Natural killer cell (primary cell): ENCODE data around the gene MTR. TPM values are rescaled to one million over a fixed set of nuclear protein-coding genes. Genes with fewer than 3 reads are reported as not detected.

ENCODE experiments used
- ATAC-seq, 3 donors: fragments of 150-1000 bp in 2 of 3; fragments of 200-7000 bp in 1 of 3; cut with Tn5 transposase; 1 replicate in 1 of 3; 2 replicates in 2 of 3; pipeline ENCODE4 v1.10.0; 2021; ENCODE audit warnings: mild to moderate bottlenecking in 2 of 3, moderate library complexity in 2 of 3
- DNase-seq, 2 donors: peaks; one replicate each; pipeline versions ENCODE4 v3.0.0 to v3.0.0-alpha.2; 2013 to 2021; ENCODE audit warnings: mixed read lengths in 1 of 2
- H3K27ac ChIP-seq: one replicate; pipeline ENCODE4 v1.5.1; 2013; ENCODE audit warnings: mild to moderate bottlenecking, low read length
- H3K27me3 ChIP-seq: one replicate; pipeline ENCODE4 v1.6.1; 2013; ENCODE audit warnings: low read length; ENCODE audit not compliant: control insufficient read depth, insufficient read depth
- H3K36me3 ChIP-seq: one replicate; pipeline ENCODE4 v1.6.1; 2013; ENCODE audit warnings: low read length; ENCODE audit not compliant: control insufficient read depth, insufficient read depth
- H3K4me1 ChIP-seq: one replicate; pipeline ENCODE4 v1.6.1; 2013; ENCODE audit warnings: low read length; ENCODE audit not compliant: control insufficient read depth, insufficient read depth
- H3K4me3 ChIP-seq: one replicate; pipeline ENCODE4 v1.5.1; 2013; ENCODE audit warnings: low read length
- H3K9me3 ChIP-seq: one replicate; pipeline ENCODE4 v1.6.1; 2013; ENCODE audit warnings: low read length; ENCODE audit not compliant: control insufficient read depth, insufficient read depth
- H3K27ac Mint-ChIP-seq, 2 donors: one replicate each; pipeline ENCODE4 v1.8.0; 2022; ENCODE audit warnings: mild to moderate bottlenecking in 2 of 2, mixed read lengths in 2 of 2, moderate library complexity in 1 of 2
- H3K27me3 Mint-ChIP-seq, 2 donors: one replicate each; pipeline ENCODE4 v1.8.0; 2022; ENCODE audit warnings: low read depth in 2 of 2, mixed read lengths in 2 of 2
- H3K36me3 Mint-ChIP-seq: one replicate; pipeline ENCODE4 v1.8.0; 2022; ENCODE audit warnings: mixed read lengths
- H3K4me1 Mint-ChIP-seq, 2 donors: one replicate each; pipeline ENCODE4 v1.8.0; 2022; ENCODE audit warnings: mixed read lengths in 2 of 2
- H3K4me3 Mint-ChIP-seq: one replicate; pipeline ENCODE4 v1.8.0; 2022; ENCODE audit warnings: mild to moderate bottlenecking, moderate library complexity, mixed read lengths
- H3K9me3 Mint-ChIP-seq, 2 donors: one replicate each; pipeline ENCODE4 v1.8.0; 2022; ENCODE audit warnings: mixed read lengths in 2 of 2
- WGBS: methylation state at CpG from one replicate; pipeline ENCODE4 v1.1.7; 2013; ENCODE audit warnings: missing lambda C conversion rate; ENCODE audit not compliant: insufficient coverage; 5-methylcytosine and 5-hydroxymethylcytosine counted together
- intact Hi-C: fragments of 100-400 bp; cut with micrococcal nuclease; formaldehyde crosslinking; loops from one replicate; pipeline ENCODE4 v1.14.2; 2022
- total RNA-seq, 4 donors: library from RNA; stranded (reverse); fragments of 120-200 nt in 1 of 4; gene quantifications; one replicate each; pipeline versions ENCODE4 v1.2.3 to v1.2.4, GENCODE V29; 2013 to 2022
- TF ChIP-seq, protein P1 (sequence below): fragments of 200-600 bp; IDR thresholded peaks from one replicate; pipeline ENCODE4 v1.8.0; 2022; ENCODE audit warnings: antibody characterized with exemption

MTR gene
- total RNA-seq, 3 donors from 2014 or later (not counting 1 experiment from before 2014, with no cell fraction given): 28.4 to 41.1 (median 38.4) TPM

DNA sequence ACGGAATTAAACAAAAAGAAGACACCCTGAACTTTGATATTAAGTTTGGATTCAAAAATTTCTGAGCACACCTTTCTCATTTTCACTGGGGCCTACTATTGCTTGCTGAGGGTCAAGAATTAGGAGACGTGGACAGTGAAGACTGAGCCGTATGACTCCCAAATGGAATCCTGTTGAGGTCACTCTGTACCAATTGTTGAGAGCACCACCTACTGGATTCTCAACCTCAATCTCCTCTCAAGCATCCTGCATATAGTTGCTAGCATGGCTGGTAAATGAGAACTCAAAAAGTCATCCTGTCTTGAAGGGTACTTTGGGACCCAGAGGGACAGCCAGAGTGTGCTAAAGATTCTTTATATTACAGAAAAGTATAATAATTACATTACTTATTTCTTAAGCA lies 20.2 kb upstream of the MTR start:
- H3K27me3 ChIP-seq: no peaks in the 10 kb centered on the region
- H3K4me1 ChIP-seq: no peaks in the 10 kb centered on the region
- Mint-ChIP-seq H3K27ac (no peak overlapping the region), H3K36me3 (peaks cover 11% of the 10 kb centered on the region), H3K9me3 (peaks cover 4% of the 10 kb centered on the region in 2 donors), H3K4me3 (no peak overlapping the region), H3K27me3 (peaks cover 30 to 46% of the 10 kb centered on the region in 2 donors), H3K4me1 (no peaks in the 10 kb centered on the region)
- TF ChIP-seq, protein P1, sequence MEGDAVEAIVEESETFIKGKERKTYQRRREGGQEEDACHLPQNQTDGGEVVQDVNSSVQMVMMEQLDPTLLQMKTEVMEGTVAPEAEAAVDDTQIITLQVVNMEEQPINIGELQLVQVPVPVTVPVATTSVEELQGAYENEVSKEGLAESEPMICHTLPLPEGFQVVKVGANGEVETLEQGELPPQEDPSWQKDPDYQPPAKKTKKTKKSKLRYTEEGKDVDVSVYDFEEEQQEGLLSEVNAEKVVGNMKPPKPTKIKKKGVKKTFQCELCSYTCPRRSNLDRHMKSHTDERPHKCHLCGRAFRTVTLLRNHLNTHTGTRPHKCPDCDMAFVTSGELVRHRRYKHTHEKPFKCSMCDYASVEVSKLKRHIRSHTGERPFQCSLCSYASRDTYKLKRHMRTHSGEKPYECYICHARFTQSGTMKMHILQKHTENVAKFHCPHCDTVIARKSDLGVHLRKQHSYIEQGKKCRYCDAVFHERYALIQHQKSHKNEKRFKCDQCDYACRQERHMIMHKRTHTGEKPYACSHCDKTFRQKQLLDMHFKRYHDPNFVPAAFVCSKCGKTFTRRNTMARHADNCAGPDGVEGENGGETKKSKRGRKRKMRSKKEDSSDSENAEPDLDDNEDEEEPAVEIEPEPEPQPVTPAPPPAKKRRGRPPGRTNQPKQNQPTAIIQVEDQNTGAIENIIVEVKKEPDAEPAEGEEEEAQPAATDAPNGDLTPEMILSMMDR: no peak
- ATAC-seq (no peak), DNase-seq (no peak)
- intact Hi-C loops: no loop called here
- H3K4me3 ChIP-seq: no peak overlapping the region
- 72% methylated on average over 3 of the region's 3 CpGs for WGBS
- H3K9me3 ChIP-seq: no peaks in the 10 kb centered on the region
- H3K27ac ChIP-seq: no peak overlapping the region
- no peaks in the 10 kb centered on the region for H3K36me3 ChIP-seq

DNA sequence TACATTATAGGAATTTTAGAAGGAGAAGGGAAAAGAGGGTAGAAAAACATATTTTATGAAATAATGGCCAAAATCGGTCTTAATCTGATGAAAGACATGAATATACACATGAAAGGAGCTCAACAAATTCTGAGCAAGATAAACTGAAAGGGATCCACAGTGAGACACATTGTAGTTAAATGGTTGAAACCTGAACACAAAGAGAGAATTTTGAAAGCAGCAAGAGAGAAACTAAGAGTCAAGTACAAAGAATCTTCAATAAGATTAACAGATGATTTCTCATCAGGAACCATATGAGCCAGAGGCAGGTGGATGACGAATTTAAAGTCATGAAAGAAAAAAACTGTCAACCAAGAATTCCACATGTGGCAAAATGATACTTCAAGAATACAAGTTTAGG lies 15.8 kb upstream of the MTR start:
- TF ChIP-seq, protein P1: no peak
- no peak overlapping the region for H3K27ac ChIP-seq
- Mint-ChIP-seq H3K36me3 (peaks cover 11% of the 10 kb centered on the region), H3K27ac (no peak overlapping the region), H3K4me3 (no peak overlapping the region), H3K27me3 (peaks cover 34 to 66% of the 10 kb centered on the region in 2 donors), H3K4me1 (no peaks in the 10 kb centered on the region), H3K9me3 (peaks cover 4% of the 10 kb centered on the region in 2 donors)
- no peaks in the 10 kb centered on the region for H3K36me3 ChIP-seq
- no peaks in the 10 kb centered on the region for H3K4me1 ChIP-seq
- no peaks in the 10 kb centered on the region for H3K9me3 ChIP-seq
- intact Hi-C loops: no loop called here
- whole genome bisulfite sequencing: 84% methylated on average over 2 of the region's 2 CpGs
- DNase-seq (no peak), ATAC-seq (no peak)
- H3K4me3 ChIP-seq: no peak overlapping the region
- peaks cover 5% of the 10 kb centered on the region for H3K27me3 ChIP-seq

DNA sequence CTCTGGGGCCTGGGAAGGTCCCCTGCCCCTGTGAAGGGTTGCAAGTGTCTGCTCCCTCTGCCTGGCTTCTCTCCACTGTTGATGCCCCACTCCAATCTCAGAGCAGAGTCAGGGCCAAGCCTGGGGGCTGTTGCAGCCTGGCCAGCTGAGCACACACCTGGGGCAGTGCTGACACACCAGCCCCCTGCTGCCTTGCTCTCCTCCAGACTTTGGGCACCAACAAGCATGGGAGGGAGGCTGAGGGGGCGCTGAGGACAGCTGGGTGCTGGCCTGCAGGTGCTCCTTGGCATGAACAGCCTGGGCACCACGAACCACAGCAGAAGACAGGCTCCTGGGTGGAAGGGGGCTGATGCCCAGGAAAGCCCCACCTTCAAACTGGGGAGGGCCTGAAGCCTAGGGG lies 9.6 kb upstream of the MTR start:
- DNase-seq (no peak), ATAC-seq (no peak)
- H3K9me3 Mint-ChIP-seq: no peaks in the 10 kb centered on the region
- TF ChIP-seq, protein P1: no peak
- H3K27me3 Mint-ChIP-seq: peaks cover 15 to 44% of the 10 kb centered on the region in 2 donors
- no peaks in the 10 kb centered on the region for H3K4me1 ChIP-seq
- no peak overlapping the region for H3K4me3 Mint-ChIP-seq
- no peaks in the 10 kb centered on the region for H3K36me3 Mint-ChIP-seq
- no peak overlapping the region for H3K4me3 ChIP-seq
- intact Hi-C loops: no loop called here
- no peaks in the 10 kb centered on the region for H3K9me3 ChIP-seq
- no peaks in the 10 kb centered on the region for H3K4me1 Mint-ChIP-seq
- 62% methylated on average over 2 of the region's 2 CpGs for WGBS
- H3K27ac ChIP-seq: no peak overlapping the region
- no peaks in the 10 kb centered on the region for H3K36me3 ChIP-seq
- H3K27me3 ChIP-seq: peaks cover 5% of the 10 kb centered on the region
- no peak overlapping the region for H3K27ac Mint-ChIP-seq

DNA sequence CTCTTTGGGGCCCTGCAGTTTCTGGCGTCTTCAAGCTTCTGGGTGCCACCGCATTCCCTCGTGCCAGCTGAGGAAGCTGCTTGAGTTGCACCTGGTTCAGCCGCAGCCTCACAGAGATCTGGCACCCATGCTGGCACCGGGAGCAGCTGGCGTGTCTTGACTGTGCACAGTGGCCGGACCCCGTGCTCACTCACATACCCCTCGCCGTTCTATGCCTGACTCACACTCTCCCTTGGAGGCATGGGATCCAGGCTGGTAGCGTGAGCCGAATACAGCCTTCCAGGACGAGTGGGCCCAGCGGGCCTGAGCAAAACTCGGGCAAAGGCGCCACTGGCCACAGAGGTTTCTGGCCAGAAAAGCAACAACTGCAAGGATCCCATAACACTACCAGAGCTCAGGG lies 8.6 kb upstream of the MTR start:
- no peaks in the 10 kb centered on the region for H3K9me3 Mint-ChIP-seq
- H3K9me3 ChIP-seq: no peaks in the 10 kb centered on the region
- TF ChIP-seq, protein P1: no peak
- H3K4me1 Mint-ChIP-seq: no peaks in the 10 kb centered on the region
- peaks cover 5% of the 10 kb centered on the region for H3K27me3 ChIP-seq
- no peak overlapping the region for H3K27ac Mint-ChIP-seq
- H3K4me3 ChIP-seq: no peak overlapping the region
- no peak for DNase-seq
- H3K36me3 ChIP-seq: no peaks in the 10 kb centered on the region
- no peak overlapping the region for H3K4me3 Mint-ChIP-seq
- no peaks in the 10 kb centered on the region for H3K36me3 Mint-ChIP-seq
- WGBS: 94% methylated on average over 16 of the region's 16 CpGs
- H3K27ac ChIP-seq: no peak overlapping the region
- H3K4me1 ChIP-seq: no peaks in the 10 kb centered on the region
- ATAC-seq: no peak
- peaks cover 17 to 36% of the 10 kb centered on the region in 2 donors for H3K27me3 Mint-ChIP-seq
- intact Hi-C loops: no loop called here
